GM12891 (cell line): ENCODE measurements around the gene FMNL1.

ENCODE experiments used
- PAX5 ChIP-seq: IDR thresholded peaks from 2 replicates; pipeline ENCODE4 v1.6.1; 2011; ENCODE audit warnings: low read length, moderate library complexity, mild to moderate bottlenecking; ENCODE audit not compliant: insufficient read depth, severe bottlenecking
- POLR2A ChIP-seq: IDR thresholded peaks from 2 replicates; pipeline ENCODE4 v1.6.1; 2011; ENCODE audit warnings: low read depth, low read length, control low read depth
- POLR2AphosphoS5 ChIP-seq: IDR thresholded peaks from 2 replicates; pipeline ENCODE4 v1.6.1; 2011; ENCODE audit warnings: low read depth, low read length, control low read depth
- POU2F2 ChIP-seq: IDR thresholded peaks from 2 replicates; pipeline ENCODE4 v1.6.1; 2011; ENCODE audit warnings: low read depth, mild to moderate bottlenecking, control low read depth, low read length, moderate library complexity
- SPI1 ChIP-seq: IDR thresholded peaks from 2 replicates; pipeline ENCODE4 v1.6.1; 2011; ENCODE audit warnings: low read depth, low read length, control low read depth
- TAF1 ChIP-seq: IDR thresholded peaks from 2 replicates; pipeline ENCODE4 v1.6.1; 2011; ENCODE audit warnings: low read depth, low read length, control low read depth

- TF ChIP-seq POLR2A (no peak), TAF1 (no peak), POLR2AphosphoS5 (no peak), PAX5 (no peak), POU2F2 (no peak), SPI1 (no peak)
Measured at GRCh38 chr17:45222289-45222995, 757 bp downstream of the FMNL1 start.
